ENCODE results near the gene RALGAPA1. TPM values are rescaled to one million over a fixed set of nuclear protein-coding genes. Genes with fewer than 3 reads are reported as not detected.
A peak's percentile ranks its signal among the peaks of the same experiment; 100 is the strongest.
"Not testable (repeated sequence)": the region's sequence is repeated elsewhere in the genome, so short reads cannot be mapped to it uniquely, and the experiment has no call there.

RALGAPA1 gene
- total RNA-seq, result 23.3 and 25.0 TPM in 2 replicates
- 4.9 TPM for polyA plus RNA-seq (2012)

DNA sequence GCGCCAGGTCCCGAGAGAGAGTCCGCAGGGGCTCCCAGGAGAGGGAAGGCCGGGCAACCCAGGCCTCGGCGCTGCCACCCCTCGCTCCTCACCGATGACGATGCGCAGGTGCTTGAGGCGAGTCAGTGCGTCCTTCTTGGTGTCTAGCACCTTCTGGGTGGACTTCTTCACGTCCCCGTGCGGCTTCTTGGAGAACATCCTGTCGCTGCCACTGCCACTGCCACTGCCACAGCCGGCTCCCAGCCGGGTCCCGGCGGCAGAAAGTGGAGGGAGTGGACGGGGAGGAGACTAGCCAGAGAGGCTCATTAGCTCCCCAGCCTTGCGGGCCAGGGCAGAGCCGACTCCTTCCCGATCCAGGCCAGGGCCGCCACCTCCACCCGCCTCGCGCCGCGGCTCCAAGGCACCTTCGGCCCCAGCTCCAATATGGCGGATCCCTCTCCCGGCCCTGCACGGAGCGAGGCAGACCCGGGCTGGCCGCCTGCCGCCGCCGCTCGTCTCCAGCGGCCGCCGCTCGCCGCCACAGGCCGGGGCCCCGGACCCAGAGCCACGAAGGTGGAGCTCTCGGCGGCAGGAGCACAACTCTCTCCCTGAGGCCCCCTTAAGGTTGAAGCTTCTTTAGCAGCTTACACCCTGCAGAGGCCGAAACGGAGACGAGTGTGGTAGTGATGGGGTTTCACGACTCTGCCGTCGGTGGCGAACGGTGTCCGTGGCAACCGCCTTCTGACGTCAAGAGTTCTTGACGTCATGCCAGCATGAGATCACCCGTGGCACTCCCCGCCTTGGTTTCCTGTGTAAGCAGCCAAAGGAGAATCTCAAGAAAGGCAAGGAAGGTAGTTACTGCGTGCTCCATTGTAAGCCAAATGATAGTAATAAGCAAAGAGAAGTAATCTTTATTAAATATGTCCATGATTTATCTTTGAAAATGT, at the start of gene RALGAPA1:
Gene RALGAPA1 (minus strand): TSS at position 658 of the 926 bp plus-strand sequence. CDS start 460 bp downstream, at position 198.
- peak; percentile 98 for DNase-seq (ENCODE audit: low read depth)

GRCh38 chr14:35858521-35859209, 49.6 kb upstream of the RALGAPA1 start:
- DNase-seq (ENCODE audit: low read depth), result peak; percentile 32

- peak; percentile 91 for DNase-seq (ENCODE audit: low read depth)
Measured at GRCh38 chr14:35855876-35856481, 46.9 kb upstream of the RALGAPA1 start.

- no peak for DNase-seq (ENCODE audit: low read depth)
Measured at GRCh38 chr14:35854696-35855270, 45.7 kb upstream of the RALGAPA1 start.

GRCh38 chr14:35853225-35853624, 44.1 kb upstream of the RALGAPA1 start:
- DNase-seq (ENCODE audit: low read depth), result no peak

DNA sequence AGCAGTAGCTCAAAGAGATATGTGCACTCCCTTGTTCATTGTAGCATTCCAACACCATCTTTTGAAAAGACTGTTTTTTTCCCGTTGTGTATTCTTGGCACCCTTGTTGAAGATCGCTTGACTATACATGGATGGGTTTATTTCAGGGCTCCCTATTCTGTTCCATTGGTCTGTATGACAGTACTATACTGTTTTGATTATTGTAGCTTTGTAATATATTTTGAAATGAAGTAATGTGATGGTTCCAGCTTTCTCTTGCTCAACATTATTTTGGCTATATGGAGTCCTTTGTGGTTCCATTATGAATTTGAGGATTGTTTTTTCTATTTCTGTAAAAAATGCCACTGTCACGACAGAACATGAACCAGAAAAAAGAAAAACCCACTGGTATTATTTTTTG, 42.7 kb upstream of the RALGAPA1 start:
- DNase-seq (ENCODE audit: low read depth), result no peak

- no peak for DNase-seq (ENCODE audit: low read depth)
Measured at GRCh38 chr14:35849122-35849521, 40.0 kb upstream of the RALGAPA1 start.

GRCh38 chr14:35847636-35848035, 38.5 kb upstream of the RALGAPA1 start:
- no peak for DNase-seq (ENCODE audit: low read depth)

GRCh38 chr14:35844494-35844893, 35.4 kb upstream of the RALGAPA1 start:
- DNase-seq (ENCODE audit: low read depth), result no peak

- not testable (repeated sequence) for DNase-seq (ENCODE audit: low read depth)
Measured at GRCh38 chr14:35842245-35842644, 33.1 kb upstream of the RALGAPA1 start.

DNA sequence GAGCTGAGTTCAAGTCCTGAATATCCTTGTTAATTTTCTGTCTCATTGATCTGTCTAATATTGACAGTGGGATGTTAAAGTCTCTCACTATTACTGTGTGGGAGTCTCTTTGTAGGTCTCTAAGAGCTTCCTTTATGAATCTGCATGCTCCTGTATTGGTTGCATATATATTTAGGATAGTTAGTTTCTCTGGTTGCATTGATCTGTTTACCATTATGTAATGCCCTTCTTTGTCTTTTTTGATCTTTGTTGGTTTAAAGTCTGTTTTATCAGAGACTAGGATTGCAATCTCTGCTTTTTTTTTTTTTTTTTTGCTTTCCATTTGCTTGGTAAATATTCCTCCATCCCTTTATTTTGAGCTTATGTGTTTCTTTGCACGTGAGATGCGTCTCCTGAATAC, 32.6 kb upstream of the RALGAPA1 start:
- not testable (repeated sequence) for DNase-seq (ENCODE audit: low read depth)

- no peak for DNase-seq (ENCODE audit: low read depth)
Measured at GRCh38 chr14:35835208-35835982, 26.3 kb upstream of the RALGAPA1 start.

- DNase-seq (ENCODE audit: low read depth), result peak; percentile 15
Measured at GRCh38 chr14:35829449-35829848, 20.4 kb upstream of the RALGAPA1 start.

GRCh38 chr14:35827678-35828472, 18.8 kb upstream of the RALGAPA1 start:
- no peak for DNase-seq (ENCODE audit: low read depth)

GRCh38 chr14:35826952-35827416, 17.9 kb upstream of the RALGAPA1 start:
- no peak for DNase-seq (ENCODE audit: low read depth)

GRCh38 chr14:35826218-35826951, 17.3 kb upstream of the RALGAPA1 start, which contains the start of gene BRMS1L:
Gene BRMS1L, plus strand, starts transcription at chr14:35826338. Its CDS starts 179 bp downstream, at chr14:35826517.
- peak; percentile 99 for DNase-seq (ENCODE audit: low read depth)

DNA sequence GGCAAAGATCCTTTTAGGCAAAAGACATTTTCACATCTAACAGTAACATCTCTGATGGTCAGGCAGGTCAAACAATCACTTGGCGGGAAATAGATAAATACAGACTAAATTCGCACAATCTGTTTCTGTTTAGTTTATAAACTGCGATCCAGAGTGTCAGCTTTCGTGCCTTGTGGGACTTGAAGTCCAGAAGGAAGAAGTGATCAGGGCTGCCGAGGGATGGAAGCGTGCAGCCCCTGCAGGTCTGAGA, 16.8 kb upstream of the RALGAPA1 start:
- DNase-seq (ENCODE audit: low read depth), result no peak

- not testable (repeated sequence) for DNase-seq (ENCODE audit: low read depth)
Measured at GRCh38 chr14:35824446-35825165, 15.5 kb upstream of the RALGAPA1 start.
